ENCODE data around the gene LDLRAD4. TPM values are rescaled to one million over a fixed set of nuclear protein-coding genes. Genes with fewer than 3 reads are reported as not detected.
"Not testable (repeated sequence)": the region's sequence is repeated elsewhere in the genome, so short reads cannot be mapped to it uniquely, and the experiment has no call there.

Gene LDLRAD4
- total RNA-seq, 1 donor from 2014 or later = 24.7 TPM

GRCh38 chr18:13324880-13325279, 106.3 kb downstream of the LDLRAD4 start:
- intact Hi-C loops (cut with micrococcal nuclease) = no loop called here

- intact Hi-C loops (cut with micrococcal nuclease) = no loop called here
Observed at GRCh38 chr18:13328213-13328612, 109.7 kb downstream of the LDLRAD4 start.

- intact Hi-C loops (cut with micrococcal nuclease) = no loop called here
Observed at GRCh38 chr18:13330996-13331395, 112.4 kb downstream of the LDLRAD4 start.

GRCh38 chr18:13331846-13332245, 113.3 kb downstream of the LDLRAD4 start:
- intact Hi-C loops (cut with micrococcal nuclease) = no loop called here

GRCh38 chr18:13332874-13333273, 114.3 kb downstream of the LDLRAD4 start:
- intact Hi-C loops (cut with micrococcal nuclease) = no loop called here

GRCh38 chr18:13335903-13336302, 117.3 kb downstream of the LDLRAD4 start:
- intact Hi-C loops (cut with micrococcal nuclease) = no loop called here

DNA sequence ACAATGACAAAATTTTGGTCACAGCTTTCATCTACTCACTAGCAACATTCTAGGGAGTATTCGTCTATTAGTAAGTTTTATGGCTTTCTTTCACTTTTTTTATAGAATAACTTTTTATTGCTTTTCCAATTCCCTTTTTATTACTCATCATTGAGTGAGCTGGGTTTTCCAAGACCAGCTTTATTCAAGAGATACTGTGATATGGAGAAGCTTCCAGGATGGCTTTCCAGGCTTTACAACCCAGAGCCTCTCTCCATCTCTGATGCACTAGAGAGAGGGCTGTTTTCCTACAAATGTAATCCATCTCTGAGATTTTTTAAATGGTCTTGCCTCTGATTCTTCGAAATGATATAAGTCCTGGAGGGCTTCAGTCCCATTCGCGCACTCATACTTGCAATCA, 118.3 kb downstream of the LDLRAD4 start:
- intact Hi-C loops (cut with micrococcal nuclease) = no loop called here

GRCh38 chr18:13337369-13337768, 118.8 kb downstream of the LDLRAD4 start:
- intact Hi-C loops (cut with micrococcal nuclease) = no loop called here

DNA sequence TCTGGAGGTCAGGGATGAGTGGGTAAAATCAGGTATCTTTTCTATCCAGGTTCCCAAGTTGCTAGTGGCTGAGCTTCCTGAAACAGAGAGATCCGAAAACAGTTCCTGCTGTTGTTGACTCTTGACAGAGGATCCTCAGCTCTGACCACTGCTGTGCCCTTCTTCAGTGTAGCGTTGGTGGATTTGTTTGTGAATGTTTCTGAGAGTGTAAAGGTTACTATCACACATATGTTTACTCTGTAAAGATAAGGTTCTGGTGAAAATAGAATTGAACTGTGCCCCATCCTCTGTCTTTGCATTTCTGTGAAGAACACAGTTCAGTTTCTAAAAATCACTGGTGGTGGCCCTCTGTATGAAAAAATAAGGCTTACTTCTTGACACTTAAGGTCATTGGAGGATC, 119.8 kb downstream of the LDLRAD4 start:
- intact Hi-C loops (cut with micrococcal nuclease) = no loop called here

- intact Hi-C loops (cut with micrococcal nuclease) = no loop called here
Observed at GRCh38 chr18:13339653-13340052, 121.1 kb downstream of the LDLRAD4 start.

GRCh38 chr18:13346449-13346848, 127.9 kb downstream of the LDLRAD4 start:
- intact Hi-C loops (cut with micrococcal nuclease) = not testable (repeated sequence)

- intact Hi-C loops (cut with micrococcal nuclease) = loop anchor here (2.0 kb wide), 1 partner anchor 22 kb away; no protein-coding TSS in a partner anchor
Observed at GRCh38 chr18:13353084-13353823, 134.7 kb downstream of the LDLRAD4 start.

DNA sequence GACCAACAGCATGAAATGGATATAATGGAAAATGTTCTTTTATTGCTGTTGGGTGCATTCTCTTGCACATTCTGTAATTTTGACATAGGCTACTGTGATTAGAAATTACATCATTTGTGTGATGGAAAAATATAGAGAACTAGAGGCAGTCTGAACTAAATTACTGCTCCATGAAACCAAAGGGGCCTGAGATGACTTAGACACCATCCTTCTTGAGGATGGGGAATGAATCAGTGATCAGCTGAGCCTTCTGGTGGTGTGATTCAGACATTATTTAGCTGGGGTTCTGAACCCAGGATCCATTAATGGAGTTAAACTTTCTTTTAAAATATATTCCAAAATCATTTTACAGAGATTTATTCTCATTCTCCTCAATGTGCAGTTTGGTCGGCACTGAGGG, 135.8 kb downstream of the LDLRAD4 start:
- intact Hi-C loops (cut with micrococcal nuclease) = no loop called here

- intact Hi-C loops (cut with micrococcal nuclease) = no loop called here
Observed at GRCh38 chr18:13356032-13356431, 137.5 kb downstream of the LDLRAD4 start.

- intact Hi-C loops (cut with micrococcal nuclease) = no loop called here
Observed at GRCh38 chr18:13357289-13357688, 138.7 kb downstream of the LDLRAD4 start.

- intact Hi-C loops (cut with micrococcal nuclease) = no loop called here
Observed at GRCh38 chr18:13359210-13359609, 140.7 kb downstream of the LDLRAD4 start.

GRCh38 chr18:13361431-13361830, 142.9 kb downstream of the LDLRAD4 start:
- intact Hi-C loops (cut with micrococcal nuclease) = no loop called here

- intact Hi-C loops (cut with micrococcal nuclease) = no loop called here
Observed at GRCh38 chr18:13362051-13362450, 143.5 kb downstream of the LDLRAD4 start.

DNA sequence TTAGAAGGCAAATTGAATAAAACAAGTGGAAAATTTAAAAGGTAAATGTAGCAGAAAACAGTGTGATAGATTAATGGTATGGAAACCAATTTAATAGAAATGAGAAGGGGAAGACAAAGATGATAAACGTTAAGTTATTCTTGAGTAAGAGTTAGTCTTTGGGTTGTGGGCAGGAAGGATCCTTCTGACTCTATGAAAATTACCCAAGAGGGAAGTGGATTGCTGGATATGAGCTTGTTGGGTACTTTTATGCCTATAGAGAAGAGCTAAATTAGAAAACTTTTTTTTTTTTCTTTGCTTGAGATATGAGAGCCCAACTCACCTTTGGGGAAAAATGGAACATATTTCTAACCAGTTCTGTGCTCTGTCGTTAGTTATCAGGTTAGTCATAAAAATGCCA, 144.0 kb downstream of the LDLRAD4 start:
- intact Hi-C loops (cut with micrococcal nuclease) = no loop called here

DNA sequence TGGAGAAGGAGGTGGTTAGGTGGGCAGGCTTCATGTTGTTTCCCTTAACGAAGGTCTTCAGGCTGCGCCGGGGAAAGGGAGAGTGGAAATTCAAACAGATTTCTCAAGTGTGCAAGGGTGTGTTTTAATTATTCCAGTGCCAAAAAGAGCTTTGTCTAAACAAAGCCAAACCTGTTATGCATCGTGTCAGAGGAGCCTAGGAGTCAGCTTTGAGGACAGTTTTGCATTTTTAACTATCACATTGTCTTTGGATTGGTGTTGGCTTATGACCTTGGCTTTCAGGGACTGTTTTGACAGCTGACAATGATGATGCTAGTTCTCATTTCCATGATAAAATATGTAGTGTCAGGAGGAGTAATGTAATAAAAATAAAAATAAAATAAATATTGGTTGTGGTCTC, 144.8 kb downstream of the LDLRAD4 start:
- intact Hi-C loops (cut with micrococcal nuclease) = no loop called here

- intact Hi-C loops (cut with micrococcal nuclease) = no loop called here
Observed at GRCh38 chr18:13364721-13365205, 146.2 kb downstream of the LDLRAD4 start.

DNA sequence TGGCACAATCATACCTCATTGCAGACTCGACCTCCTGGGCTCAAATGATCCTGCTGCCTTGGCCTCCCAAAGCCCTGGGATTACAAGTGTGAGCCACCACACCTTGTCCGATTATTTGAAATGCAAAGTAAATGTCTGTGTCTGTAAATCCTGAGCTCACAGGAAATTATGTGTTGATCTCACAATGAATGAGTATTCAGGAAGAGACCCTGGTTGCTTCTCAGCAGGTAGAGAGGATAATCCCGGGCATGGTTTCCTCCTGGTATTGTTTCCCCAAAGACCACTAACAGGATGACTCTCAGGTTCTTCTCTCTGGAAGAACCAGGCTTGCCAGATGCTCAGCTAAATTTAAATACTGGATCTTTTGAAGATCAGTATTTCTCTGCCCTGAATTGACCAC, 147.6 kb downstream of the LDLRAD4 start:
- intact Hi-C loops (cut with micrococcal nuclease) = no loop called here

DNA sequence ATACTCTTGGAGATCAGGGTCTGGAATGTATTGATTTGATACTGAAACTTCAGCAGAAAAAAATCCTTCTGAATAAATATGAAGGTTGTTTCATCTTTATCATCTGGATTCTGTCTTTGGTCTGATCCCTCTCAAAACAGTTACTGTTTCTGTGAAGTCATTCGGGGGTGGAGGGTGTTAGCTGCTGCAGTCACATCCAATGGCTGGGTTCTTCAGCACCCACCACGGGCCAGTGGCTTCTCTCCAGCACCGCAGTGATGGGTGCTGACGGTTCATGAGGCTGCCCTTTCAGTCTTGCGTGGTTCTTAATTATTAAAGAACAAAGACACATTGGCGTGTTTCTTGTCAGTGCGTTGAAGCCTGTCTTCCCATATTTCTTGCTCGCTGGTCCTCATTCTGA, 148.0 kb downstream of the LDLRAD4 start:
- intact Hi-C loops (cut with micrococcal nuclease) = no loop called here
